ENCODE results near the gene EXTL1. TPM values are rescaled to one million over a fixed set of nuclear protein-coding genes. Genes with fewer than 3 reads are reported as not detected.

EXTL1 gene
- total RNA-seq, 4 donors from 2014 or later = 0.13 to 1.2 TPM; not detected in 2

- WGBS, 2 donors = 66 to 74% methylated on average over 8 of the region's 8 CpGs
- Histone ChIP-seq H3K36me3 (no peaks in the 10 kb centered on the region), H3K27me3 (no peaks in the 10 kb centered on the region), H3K9me3 (no peaks in the 10 kb centered on the region), H3K4me3 (replicated peaks in 1 of 3) (no peak overlapping the region), H3K27ac (no peak overlapping the region), H3K4me1 (no peaks in the 10 kb centered on the region)
- DNase-seq = no peak
- TF ChIP-seq POLR2A (IDR thresholded peaks at IDR 0.05) (no peak), CTCF (IDR thresholded peaks at IDR 0.05) (no peak)
- intact Hi-C loops (cut with DNase I) = no loop called here
These were observed 1.8 kb upstream of the EXTL1 start for GRCh38 chr1:26019641-26020315.

GRCh38 chr1:26020330-26020768 lies 1.2 kb upstream of the EXTL1 start:
- H3K27ac ChIP-seq = no peak overlapping the region
- H3K27me3 ChIP-seq = no peaks in the 10 kb centered on the region
- no peaks in the 10 kb centered on the region for H3K36me3 ChIP-seq
- H3K4me3 ChIP-seq (replicated peaks in 1 of 3) = no peak overlapping the region
- H3K4me1 ChIP-seq = no peaks in the 10 kb centered on the region
- no peaks in the 10 kb centered on the region for H3K9me3 ChIP-seq
- WGBS, 2 donors = 67 to 73% methylated on average over 6 of the region's 6 CpGs
- TF ChIP-seq CTCF (IDR thresholded peaks at IDR 0.05) (no peak), POLR2A (IDR thresholded peaks at IDR 0.05) (no peak)
- intact Hi-C loops (cut with DNase I) = no loop called here
- no peak for DNase-seq

DNA sequence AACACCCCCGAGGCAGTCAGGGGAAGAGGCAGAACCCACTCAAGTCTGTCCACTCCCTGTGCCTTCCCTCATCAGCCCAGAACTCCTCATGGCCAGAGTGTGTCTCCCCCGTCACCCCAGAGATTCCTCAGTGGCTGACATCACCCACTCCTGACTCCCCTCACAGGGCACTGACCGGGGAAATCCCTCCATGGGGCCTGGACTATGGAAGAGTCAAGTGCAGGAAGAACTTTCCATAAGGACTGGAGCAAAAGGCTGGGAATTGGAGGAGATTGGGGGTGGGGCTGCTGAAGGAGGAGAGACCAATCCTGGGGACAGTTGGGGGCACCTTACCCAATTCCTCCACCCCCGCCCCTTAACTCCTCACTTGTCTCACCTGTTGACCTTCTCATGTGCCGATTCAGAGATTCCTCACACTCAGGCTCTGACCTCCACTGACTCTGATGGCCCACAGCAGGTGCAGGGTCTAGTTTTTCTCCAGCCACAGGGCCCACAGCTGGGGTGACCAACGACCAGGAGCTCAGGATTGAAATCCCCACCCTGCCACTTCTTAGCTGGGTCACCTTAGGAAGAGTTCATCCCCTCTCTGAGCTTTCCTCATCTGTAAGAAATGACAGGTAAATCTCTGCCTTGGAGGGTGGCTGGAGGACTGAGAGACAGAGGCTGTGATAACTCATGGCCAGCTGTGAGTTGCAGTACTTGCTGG lies 481 bp upstream of the EXTL1 start:
- Histone ChIP-seq H3K36me3 (no peaks in the 10 kb centered on the region), H3K27me3 (no peaks in the 10 kb centered on the region), H3K9me3 (no peaks in the 10 kb centered on the region), H3K4me1 (no peaks in the 10 kb centered on the region), H3K27ac (no peak overlapping the region), H3K4me3 (replicated peaks in 1 of 3) (no peak overlapping the region)
- no peak for DNase-seq
- intact Hi-C loops (cut with DNase I) = no loop called here
- TF ChIP-seq POLR2A (IDR thresholded peaks at IDR 0.05) (no peak), CTCF (IDR thresholded peaks at IDR 0.05) (no peak)
- WGBS, 2 donors = 73 to 76% methylated on average over 5 to 6 of the region's 6 CpGs

GRCh38 chr1:26022404-26022779 lies 817 bp downstream of the EXTL1 start:
- no peak overlapping the region for H3K4me3 ChIP-seq (replicated peaks in 1 of 3)
- no peaks in the 10 kb centered on the region for H3K4me1 ChIP-seq
- intact Hi-C loops (cut with DNase I) = no loop called here
- no peaks in the 10 kb centered on the region for H3K36me3 ChIP-seq
- DNase-seq = no peak
- no peak overlapping the region for H3K27ac ChIP-seq
- TF ChIP-seq CTCF (IDR thresholded peaks at IDR 0.05) (no peak), POLR2A (IDR thresholded peaks at IDR 0.05) (no peak)
- no peaks in the 10 kb centered on the region for H3K27me3 ChIP-seq
- 58 to 63% methylated on average over 5 to 8 of the region's 8 CpGs for WGBS, 2 donors
- H3K9me3 ChIP-seq = no peaks in the 10 kb centered on the region

DNA sequence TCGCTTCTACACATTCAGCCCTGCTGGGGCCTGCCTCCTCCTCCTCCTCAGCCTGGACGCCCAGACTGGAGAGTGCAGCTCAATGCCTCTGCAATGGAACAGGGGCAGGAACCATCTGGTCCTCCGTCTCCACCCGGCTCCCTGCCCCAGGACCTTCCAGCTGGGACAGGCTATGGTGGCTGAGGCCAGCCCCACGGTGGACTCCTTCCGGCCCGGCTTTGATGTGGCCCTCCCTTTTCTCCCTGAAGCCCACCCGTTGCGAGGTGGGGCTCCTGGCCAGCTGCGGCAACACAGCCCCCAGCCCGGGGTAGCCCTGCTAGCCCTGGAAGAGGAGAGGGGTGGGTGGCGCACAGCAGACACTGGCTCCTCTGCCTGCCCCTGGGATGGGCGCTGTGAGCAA lies 1.4 kb downstream of the EXTL1 start:
- intact Hi-C loops (cut with DNase I) = no loop called here

More for the DNA sequence above, 1.4 kb downstream of the EXTL1 start:
- Histone ChIP-seq H3K9me3 (no peaks in the 10 kb centered on the region), H3K4me3 (replicated peaks in 1 of 3) (no peak overlapping the region), H3K36me3 (no peaks in the 10 kb centered on the region), H3K27me3 (no peaks in the 10 kb centered on the region), H3K4me1 (no peaks in the 10 kb centered on the region), H3K27ac (no peak overlapping the region)
- 71 to 100% methylated on average over 2 to 9 of the region's 13 CpGs for WGBS, 2 donors
- TF ChIP-seq POLR2A (IDR thresholded peaks at IDR 0.05) = no peak
- TF ChIP-seq CTCF (IDR thresholded peaks at IDR 0.05) = no peak
- DNase-seq = no peak

All from thyroid gland (tissue), 4 donors.